Measurements from ENCODE around the gene PLSCR4. TPM values are rescaled to one million over a fixed set of nuclear protein-coding genes. Genes with fewer than 3 reads are reported as not detected.

PLSCR4 gene
- total and polyA plus RNA-seq, 2 of the 8 experiments (the other 6 are each of a cell fraction or from before 2014, with no cell fraction given), result 1.8 to 2.9 TPM

GRCh38 chr3:146262371-146263110 lies 11.6 kb upstream of the PLSCR4 start:
- H3K14ac ChIP-seq (ENCODE audit: insufficient read length), result no peak overlapping the region
- H2BK5ac ChIP-seq (ENCODE audit: low read depth, low read length), result no peak overlapping the region
- peaks cover 0 to 7% (median 3%) of the 10 kb centered on the region in 4 experiments; a peak in 4 of 7 replicates for H3K4me1 ChIP-seq (replicated peaks in 1 of 4; ENCODE audit: control insufficient read depth in 3 of 4, insufficient read depth in 4 of 4, low read length in 3 of 4)
- H4K20me1 ChIP-seq (replicated peaks in 1 of 2; ENCODE audit: control insufficient read depth in 1 of 2, insufficient read depth in 2 of 2, low read length in 2 of 2), result no peaks in the 10 kb centered on the region
- no peak overlapping the region for H3K23ac ChIP-seq (ENCODE audit: insufficient read length)
- H4K91ac ChIP-seq (replicated peaks; ENCODE audit: insufficient read length, low read length), result no peak overlapping the region
- H3K79me2 ChIP-seq (ENCODE audit: control insufficient read depth in 1 of 2, insufficient read depth in 2 of 2, low read length in 2 of 2), result no peaks in the 10 kb centered on the region
- no peaks in the 10 kb centered on the region; the same call in 1 of the 2 replicates for H3K23me2 ChIP-seq (ENCODE audit: low read depth, low read length)
- H2BK120ac ChIP-seq (replicated peaks; ENCODE audit: low read depth, low read length), result no peak overlapping the region
- H2BK12ac ChIP-seq (ENCODE audit: low read depth, low read length), result no peak overlapping the region
- DNase-seq (ENCODE audit: low read depth in 1 of 2, low spot score in 2 of 2) (no peak), FAIRE-seq (no peak)
- H3K9me3 ChIP-seq (ENCODE audit: insufficient read depth in 2 of 2, low read depth in 1 of 2, low read length in 1 of 2), result peaks cover 0 to 5% of the 10 kb centered on the region in 2 experiments; a peak in 2 of 4 replicates
- H3K4me3 ChIP-seq (ENCODE audit: extremely low read depth in 1 of 4, insufficient read depth in 2 of 4, low read depth in 3 of 4, low read length in 4 of 4), result no peak overlapping the region
- no peak overlapping the region for H3K27ac ChIP-seq (ENCODE audit: low read depth, low read length)
- POLR2A ChIA-PET (ENCODE audit: partially characterized antibody), result no interaction called here
- no peak overlapping the region for H3K9ac ChIP-seq (replicated peaks in 1 of 4; ENCODE audit: extremely low read depth in 1 of 4, low read depth in 3 of 4, low read length in 3 of 4)
- CTCF ChIA-PET (ENCODE audit: partially characterized antibody), result interaction anchor here (0.6 kb wide), 1 partner anchor 376 kb away, joined by 4 read pairs; no protein-coding TSS in a partner anchor
- H3K79me1 ChIP-seq (ENCODE audit: low read depth, low read length), result no peaks in the 10 kb centered on the region
- H2AK5ac ChIP-seq (ENCODE audit: low read depth, low read length), result no peak overlapping the region
- no peak overlapping the region for H2BK15ac ChIP-seq (ENCODE audit: low read length)
- H2AFZ ChIP-seq (ENCODE audit: low read length), result no peak overlapping the region
- H2BK20ac ChIP-seq (ENCODE audit: low read length), result no peak overlapping the region
- no peak overlapping the region for H3K56ac ChIP-seq (replicated peaks; ENCODE audit: insufficient read length, low read depth, low read length)
- no peaks in the 10 kb centered on the region for H3K36me3 ChIP-seq (ENCODE audit: control insufficient read depth in 2 of 4, insufficient read depth in 4 of 4, low read length in 3 of 4)
- no peak overlapping the region for H3K18ac ChIP-seq (ENCODE audit: extremely low read depth, low read length)
- H3K4ac ChIP-seq (replicated peaks; ENCODE audit: insufficient read length, low read depth, low read length), result no peak overlapping the region
- H3K4me2 ChIP-seq (ENCODE audit: insufficient read depth in 1 of 2, low read depth in 2 of 2, low read length in 2 of 2), result no peak overlapping the region
- WGBS, 2 experiments (ENCODE audit: extremely low coverage in 1 of 2, insufficient coverage in 1 of 2, insufficient read length in 1 of 2, insufficient replicate concordance in 2 of 2, low coverage in 1 of 2, low lambda C conversion rate in 2 of 2, missing lambda C conversion rate in 1 of 2), result 81% methylated on average over 2 of the region's 2 CpGs; no CpG with 5 or more reads in 1 of the 2 experiments
- H3K27me3 ChIP-seq (replicated peaks in 1 of 4; ENCODE audit: control insufficient read depth in 3 of 4, extremely low read depth in 1 of 4, insufficient read depth in 3 of 4, low read length in 3 of 4), result peaks cover 0 to 1% (median 0%) of the 10 kb centered on the region in 4 experiments; a peak in 1 of 7 replicates
- H4K5ac ChIP-seq (ENCODE audit: insufficient read length, low read depth, low read length), result no peak overlapping the region
- TF ChIP-seq NANOG (IDR thresholded peaks at IDR 0.05; ENCODE audit: insufficient read depth, low read depth, low read length, poor library complexity, severe bottlenecking), result no peak
- no peak for TF ChIP-seq YY1 (IDR thresholded peaks at IDR 0.05; ENCODE audit: low read depth, low read length)
- no peak for TF ChIP-seq POU5F1 (IDR thresholded peaks at IDR 0.05; ENCODE audit: low read depth, low read length)
- TF ChIP-seq JUN (IDR thresholded peaks at IDR 0.05; ENCODE audit: low read depth, low read length), result no peak
- TF ChIP-seq GTF2F1 (IDR thresholded peaks at IDR 0.05; ENCODE audit: borderline replicate concordance, low read depth, low read length), result no peak
- no peak for TF ChIP-seq TAF1 (IDR thresholded peaks at IDR 0.05; ENCODE audit: low read depth, low read length)
- no peak for TF ChIP-seq KDM4A (IDR thresholded peaks at IDR 0.05; ENCODE audit: low read depth, low read length, severe bottlenecking)
- no peak for TF ChIP-seq HDAC2 (IDR thresholded peaks at IDR 0.05; ENCODE audit: borderline replicate concordance in 1 of 2, low read depth in 2 of 2, low read length in 2 of 2)
- TF ChIP-seq SAP30 (IDR thresholded peaks at IDR 0.05; ENCODE audit: insufficient read depth, insufficient replicate concordance, low read length), result no peak
- TF ChIP-seq JUND (IDR thresholded peaks at IDR 0.05; ENCODE audit: low read length), result no peak
- no peak for TF ChIP-seq RNF2 (IDR thresholded peaks at IDR 0.05; ENCODE audit: borderline replicate concordance, low read depth, low read length, missing control alignments, poor library complexity, severe bottlenecking)
- H4K8ac ChIP-seq (ENCODE audit: extremely low read depth, insufficient read depth, low read length), result no peak overlapping the region
